CD4-positive, alpha-beta T cell (primary cell): ENCODE data around the gene PKLR. TPM values are rescaled to one million over a fixed set of nuclear protein-coding genes. Genes with fewer than 3 reads are reported as not detected.

Source experiments
- ATAC-seq: fragments of 200-7000 bp; cut with Tn5 transposase; one replicate; pipeline ENCODE4 v1.10.0; 2022; ENCODE audit warnings: mild to moderate bottlenecking; ENCODE audit not compliant: poor library complexity
- CTCF ChIA-PET: fragments of 350-600 bp; sonication (Branson Sonifier 250); formaldehyde crosslinking; loops from one replicate; lab custom pipeline; 2021; ENCODE audit warnings: antibody characterized with exemption, inconsistent platforms; lab: Charles Lee
- POLR2A ChIA-PET: fragments of 350-600 bp; sonication (Branson Sonifier 250); formaldehyde crosslinking; loops from one replicate; lab custom pipeline; 2021; ENCODE audit warnings: antibody characterized with exemption, inconsistent platforms; lab: Charles Lee
- DNase-seq, 14 experiments: peaks; one replicate each; pipeline ENCODE4 v3.0.0-alpha.2; 2013 to 2020; ENCODE audit warnings: mixed read lengths in 2 of 14
- H3K27ac ChIP-seq, 2 donors: one replicate each; pipeline versions ENCODE4 v1.5.1 to v1.7.0; 2013; ENCODE audit warnings: low read length in 2 of 2, low read depth in 1 of 2, mild to moderate bottlenecking in 1 of 2
- H3K27me3 ChIP-seq, 2 experiments: 1 replicate in 1 of 2; 2 replicates in 1 of 2; pipeline versions ENCODE4 v1.6.1 to v1.7.0; 2013; ENCODE audit warnings: low read length in 2 of 2, control low read depth in 1 of 2, mild to moderate bottlenecking in 1 of 2, moderate library complexity in 1 of 2; ENCODE audit not compliant: insufficient read depth in 2 of 2, control insufficient read depth in 1 of 2
- H3K36me3 ChIP-seq: one replicate; pipeline ENCODE4 v1.6.1; 2013; ENCODE audit warnings: low read length, control low read depth; ENCODE audit not compliant: insufficient read depth
- H3K4me1 ChIP-seq: one replicate; pipeline ENCODE4 v1.6.1; 2013; ENCODE audit warnings: low read length, control low read depth; ENCODE audit not compliant: insufficient read depth
- H3K4me3 ChIP-seq: one replicate; pipeline ENCODE4 v1.5.1; 2013; ENCODE audit warnings: mild to moderate bottlenecking, low read length, moderate library complexity
- H3K9me3 ChIP-seq, 2 experiments: 1 replicate in 1 of 2; 2 replicates in 1 of 2; pipeline versions ENCODE4 v1.6.1 to v1.7.0; 2013; ENCODE audit warnings: low read length in 2 of 2, mild to moderate bottlenecking in 2 of 2, control low read depth in 1 of 2, moderate library complexity in 1 of 2; ENCODE audit not compliant: control insufficient read depth in 1 of 2, insufficient read depth in 1 of 2
- H3K27ac Mint-ChIP-seq: one replicate; pipeline ENCODE4 v1.8.0; 2020; ENCODE audit warnings: mixed read lengths
- H3K27me3 Mint-ChIP-seq: one replicate; pipeline ENCODE4 v1.8.0; 2021; ENCODE audit warnings: mixed read lengths
- H3K36me3 Mint-ChIP-seq: one replicate; pipeline ENCODE4 v1.8.0; 2021; ENCODE audit warnings: low read depth, mixed read lengths
- H3K4me1 Mint-ChIP-seq: one replicate; pipeline ENCODE4 v1.8.0; 2021; ENCODE audit warnings: low read depth, mixed read lengths
- H3K4me3 Mint-ChIP-seq: one replicate; pipeline ENCODE4 v1.8.0; 2020; ENCODE audit warnings: mild to moderate bottlenecking, mixed read lengths
- H3K9me3 Mint-ChIP-seq: one replicate; pipeline ENCODE4 v1.8.0; 2020; ENCODE audit warnings: mixed read lengths
- CTCF ChIP-seq: fragments of 200-600 bp; IDR thresholded peaks from one replicate; pipeline ENCODE4 v1.8.0; 2022; ENCODE audit warnings: antibody characterized with exemption, mild to moderate bottlenecking
- intact Hi-C, 2 experiments: fragments of 100-400 bp; cut with DNase I in 1 of 2; cut with micrococcal nuclease in 1 of 2; formaldehyde crosslinking; loops; one replicate each; pipeline versions ENCODE4 v1.15.1 to v1.9.0; 2023 to 2025; cut with DNase I, micrococcal nuclease
- total RNA-seq, 174 experiments: library from RNA in 2 of 174; stranded (reverse) in 2 of 174; gene quantifications; one replicate each; pipeline ENCODE4 v1.2.3 and lab custom pipeline; 2021 to 2026

The PKLR gene
- total RNA-seq, 2 experiments from 2014 or later, result not detected

GRCh38 chr1:155316922-155317321 lies 15.7 kb upstream of the PKLR start:
- DNase-seq (no peak), ATAC-seq (no peak)
- peaks cover 31% of the 10 kb centered on the region for H3K36me3 ChIP-seq
- intact Hi-C loops, result no loop called here
- no peaks in the 10 kb centered on the region for H3K9me3 Mint-ChIP-seq
- H3K4me1 Mint-ChIP-seq, result peaks cover 29% of the 10 kb centered on the region
- no peak overlapping the region for H3K27ac ChIP-seq
- TF ChIP-seq CTCF, result no peak
- H3K27me3 Mint-ChIP-seq, result no peaks in the 10 kb centered on the region
- H3K9me3 ChIP-seq, result no peaks in the 10 kb centered on the region
- no peaks in the 10 kb centered on the region for H3K27me3 ChIP-seq
- H3K36me3 Mint-ChIP-seq, result peaks cover 22% of the 10 kb centered on the region
- POLR2A ChIA-PET, result no interaction called here
- H3K4me3 Mint-ChIP-seq, result no peak overlapping the region
- peaks cover 18% of the 10 kb centered on the region for H3K4me1 ChIP-seq
- no peak overlapping the region for H3K27ac Mint-ChIP-seq
- CTCF ChIA-PET, result no interaction called here
- H3K4me3 ChIP-seq, result no peak overlapping the region

GRCh38 chr1:155313261-155313660 lies 12.0 kb upstream of the PKLR start:
- intact Hi-C loops, result no loop called here
- no peak overlapping the region for H3K27ac ChIP-seq
- DNase-seq, result no peak
- CTCF ChIA-PET, result interaction anchor here (1.2 kb wide), 1 partner anchor 10 kb away, joined by 3 read pairs; no protein-coding TSS in a partner anchor
- peaks cover 36% of the 10 kb centered on the region for H3K36me3 ChIP-seq
- no peaks in the 10 kb centered on the region for H3K27me3 ChIP-seq
- POLR2A ChIA-PET, result no interaction called here
- H3K4me1 ChIP-seq, result peaks cover 20% of the 10 kb centered on the region
- TF ChIP-seq CTCF, result no peak
- Mint-ChIP-seq H3K27ac (no peak overlapping the region), H3K27me3 (no peaks in the 10 kb centered on the region), H3K4me1 (peaks cover 26% of the 10 kb centered on the region), H3K36me3 (peaks cover 39% of the 10 kb centered on the region), H3K9me3 (no peaks in the 10 kb centered on the region), H3K4me3 (no peak overlapping the region)
- no peaks in the 10 kb centered on the region for H3K9me3 ChIP-seq
- H3K4me3 ChIP-seq, result no peak overlapping the region
- ATAC-seq, result no peak

GRCh38 chr1:155309423-155310021 lies 8.3 kb upstream of the PKLR start:
- intact Hi-C loops, result loop anchor here (1.0 to 2.0 kb wide), 2 partner anchors 11 to 59 kb away; partner anchors contain the start of gene RUSC1 (in 1 of the 2)
- DNase-seq (peak in 2 of 14 experiments; percentile 17 to 35), ATAC-seq (no peak)
- Histone ChIP-seq H3K27ac (peak overlapping the region in 1 of 2 donors; percentile 67), H3K36me3 (peaks cover 22% of the 10 kb centered on the region), H3K9me3 (no peaks in the 10 kb centered on the region), H3K4me3 (peak overlapping the region; percentile 93), H3K27me3 (no peaks in the 10 kb centered on the region), H3K4me1 (peaks cover 29% of the 10 kb centered on the region)
- Mint-ChIP-seq H3K4me1 (peaks cover 28% of the 10 kb centered on the region), H3K4me3 (peak overlapping the region; percentile 94), H3K27me3 (no peaks in the 10 kb centered on the region), H3K9me3 (no peaks in the 10 kb centered on the region), H3K36me3 (peaks cover 33% of the 10 kb centered on the region), H3K27ac (peak overlapping the region; percentile 96)
- CTCF ChIA-PET, result no interaction called here
- POLR2A ChIA-PET, result interaction anchor here (0.6 kb wide), 1 partner anchor 93 kb away, joined by 3 read pairs; no protein-coding TSS in a partner anchor
- no peak for TF ChIP-seq CTCF
